NCI-H2196 treated with DMSO at 0.1 percent for 48 hours (cell line): ENCODE results near the gene SPON1.
A peak's percentile ranks its signal among the peaks of the same experiment; 100 is the strongest.
"Not testable (repeated sequence)": the region's sequence is repeated elsewhere in the genome, so short reads cannot be mapped to it uniquely, and the experiment has no call there.

Experiments
- DNase-seq: peaks from one replicate; lab custom pipeline; 2025; ENCODE audit not compliant: unreplicated experiment; lab: John Stamatoyannopoulos, UW

SPON1 gene

GRCh38 chr11:14240221-14240620 lies 277.7 kb downstream of the SPON1 start:
- DNase-seq = no peak

- DNase-seq = no peak
Observed at GRCh38 chr11:14240951-14241350, 278.4 kb downstream of the SPON1 start.

- no peak for DNase-seq
Observed at GRCh38 chr11:14242187-14242586, 279.7 kb downstream of the SPON1 start.

- DNase-seq = no peak
Observed at GRCh38 chr11:14242733-14243132, 280.2 kb downstream of the SPON1 start.

GRCh38 chr11:14244926-14245325 lies 282.4 kb downstream of the SPON1 start:
- DNase-seq = no peak

GRCh38 chr11:14245444-14245843 lies 282.9 kb downstream of the SPON1 start:
- no peak for DNase-seq

- DNase-seq = no peak
Observed at GRCh38 chr11:14248580-14248981, 286.1 kb downstream of the SPON1 start.

- DNase-seq = peak; percentile 29
Observed at GRCh38 chr11:14249121-14249963, 286.8 kb downstream of the SPON1 start.

- DNase-seq = no peak
Observed at GRCh38 chr11:14251754-14252153, 289.2 kb downstream of the SPON1 start.

- DNase-seq = not testable (repeated sequence)
Observed at GRCh38 chr11:14252501-14252900, 290.0 kb downstream of the SPON1 start.

- no peak for DNase-seq
Observed at GRCh38 chr11:14253421-14253820, 290.9 kb downstream of the SPON1 start.

GRCh38 chr11:14253840-14254239 lies 291.3 kb downstream of the SPON1 start:
- no peak for DNase-seq

- DNase-seq = no peak
Observed at GRCh38 chr11:14254533-14255237, 292.2 kb downstream of the SPON1 start.

- DNase-seq = no peak
Observed at GRCh38 chr11:14255238-14255534, 292.7 kb downstream of the SPON1 start.

- no peak for DNase-seq
Observed at GRCh38 chr11:14258221-14258935, 295.9 kb downstream of the SPON1 start.

- no peak for DNase-seq
Observed at GRCh38 chr11:14259186-14259784, 296.8 kb downstream of the SPON1 start.

GRCh38 chr11:14259878-14260277 lies 297.4 kb downstream of the SPON1 start:
- DNase-seq = no peak

- no peak for DNase-seq
Observed at GRCh38 chr11:14261066-14261465, 298.5 kb downstream of the SPON1 start.

- no peak for DNase-seq
Observed at GRCh38 chr11:14262271-14262846, 299.8 kb downstream of the SPON1 start.

- DNase-seq = no peak
Observed at GRCh38 chr11:14264966-14265365, 302.4 kb downstream of the SPON1 start.

- DNase-seq = no peak
Observed at GRCh38 chr11:14266622-14267021, 304.1 kb downstream of the SPON1 start.
